Measurements from ENCODE around the gene CDK18. TPM values are rescaled to one million over a fixed set of nuclear protein-coding genes. Genes with fewer than 3 reads are reported as not detected.

Gene CDK18
- total and polyA plus RNA-seq, 2 of the 8 experiments (the other 6 are each of a cell fraction or from before 2014, with no cell fraction given): 31.2 to 44.0 TPM

DNA sequence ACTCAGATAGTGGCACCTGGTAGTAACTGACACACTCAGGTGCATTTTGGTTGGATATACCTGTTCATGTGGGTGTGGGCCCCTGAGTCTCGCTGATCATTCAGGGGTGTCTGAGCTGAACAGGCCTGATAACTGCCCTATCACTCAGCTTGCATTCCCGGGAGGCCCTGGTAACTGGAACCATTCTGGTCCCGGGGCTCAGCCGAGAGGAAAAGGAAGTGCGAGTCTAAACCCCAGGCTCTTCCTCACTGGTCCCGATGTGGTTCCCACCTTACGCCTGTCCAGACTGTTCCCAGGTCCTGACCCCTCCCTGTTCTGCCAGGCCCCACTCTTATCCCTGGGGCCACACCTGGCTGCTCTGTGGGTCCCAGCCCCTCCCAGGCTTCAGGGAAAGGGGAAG lies 11.7 kb upstream of the CDK18 start:
- WGBS, 2 experiments (ENCODE audit: extremely low coverage in 1 of 2, insufficient coverage in 1 of 2, insufficient read length in 1 of 2, insufficient replicate concordance in 2 of 2, low coverage in 1 of 2, low lambda C conversion rate in 2 of 2, missing lambda C conversion rate in 1 of 2): 84% methylated on average over 7 of the region's 7 CpGs; no CpG with 5 or more reads in 1 of the 2 experiments
- Histone ChIP-seq H4K8ac (ENCODE audit: extremely low read depth, insufficient read depth, low read length) (no peak overlapping the region), H3K79me1 (ENCODE audit: low read depth, low read length) (no peaks in the 10 kb centered on the region), H3K27ac (ENCODE audit: low read depth, low read length) (no peak overlapping the region), H3K4ac (replicated peaks; ENCODE audit: insufficient read length, low read depth, low read length) (no peak overlapping the region), H4K91ac (replicated peaks; ENCODE audit: insufficient read length, low read length) (peak overlapping the region; percentile 6), H3K9me3 (ENCODE audit: insufficient read depth in 2 of 2, low read depth in 1 of 2, low read length in 1 of 2) (no peaks in the 10 kb centered on the region), H3K4me3 (ENCODE audit: extremely low read depth in 1 of 4, insufficient read depth in 2 of 4, low read depth in 3 of 4, low read length in 4 of 4) (no peak overlapping the region), H3K23ac (ENCODE audit: insufficient read length) (no peak overlapping the region), H3K14ac (ENCODE audit: insufficient read length) (no peak overlapping the region), H4K20me1 (replicated peaks in 1 of 2; ENCODE audit: control insufficient read depth in 1 of 2, insufficient read depth in 2 of 2, low read length in 2 of 2) (no peaks in the 10 kb centered on the region), H2BK12ac (ENCODE audit: low read depth, low read length) (peak overlapping the region; percentile 30; the same call in 1 of the 2 replicates), H3K56ac (replicated peaks; ENCODE audit: insufficient read length, low read depth, low read length) (no peak overlapping the region), H3K4me2 (ENCODE audit: insufficient read depth in 1 of 2, low read depth in 2 of 2, low read length in 2 of 2) (no peak overlapping the region), H4K5ac (ENCODE audit: insufficient read length, low read depth, low read length) (no peak overlapping the region), H3K36me3 (ENCODE audit: control insufficient read depth in 2 of 4, insufficient read depth in 4 of 4, low read length in 3 of 4) (no peaks in the 10 kb centered on the region), H2BK20ac (ENCODE audit: low read length) (0 out of 2 replicates have a peak overlapping the region, but pooled peaks have one; percentile 72), H3K18ac (ENCODE audit: extremely low read depth, low read length) (no peak overlapping the region), H2BK120ac (replicated peaks; ENCODE audit: low read depth, low read length) (no peak overlapping the region), H2AK5ac (ENCODE audit: low read depth, low read length) (no peak overlapping the region), H3K23me2 (ENCODE audit: low read depth, low read length) (no peaks in the 10 kb centered on the region), H3K9ac (replicated peaks in 1 of 4; ENCODE audit: extremely low read depth in 1 of 4, low read depth in 3 of 4, low read length in 3 of 4) (no peak overlapping the region), H3K27me3 (replicated peaks in 1 of 4; ENCODE audit: control insufficient read depth in 3 of 4, extremely low read depth in 1 of 4, insufficient read depth in 3 of 4, low read length in 3 of 4) (no peaks in the 10 kb centered on the region), H3K79me2 (ENCODE audit: control insufficient read depth in 1 of 2, insufficient read depth in 2 of 2, low read length in 2 of 2) (no peaks in the 10 kb centered on the region), H2AFZ (ENCODE audit: low read length) (no peak overlapping the region), H2BK15ac (ENCODE audit: low read length) (peak overlapping the region; percentile 12; the same call in 1 of the 2 replicates), H3K4me1 (replicated peaks in 1 of 4; ENCODE audit: control insufficient read depth in 3 of 4, insufficient read depth in 4 of 4, low read length in 3 of 4) (peaks cover 10 to 23% (median 16%) of the 10 kb centered on the region in 4 experiments), H2BK5ac (ENCODE audit: low read depth, low read length) (no peak overlapping the region)
- CTCF ChIA-PET (ENCODE audit: partially characterized antibody): interaction anchor here (0.6 to 47.3 kb wide), 14 partner anchors 7 to 686 kb away, joined by 3 to 1626 read pairs (median 4); partner anchors contain the start of genes BLACAT1, CDK18 and LEMD1
- no peak for TF ChIP-seq BCL11A (IDR thresholded peaks at IDR 0.05; ENCODE audit: low read depth in 2 of 2, low read length in 2 of 2)
- TF ChIP-seq, protein P1, sequence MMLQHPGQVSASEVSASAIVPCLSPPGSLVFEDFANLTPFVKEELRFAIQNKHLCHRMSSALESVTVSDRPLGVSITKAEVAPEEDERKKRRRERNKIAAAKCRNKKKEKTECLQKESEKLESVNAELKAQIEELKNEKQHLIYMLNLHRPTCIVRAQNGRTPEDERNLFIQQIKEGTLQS (IDR thresholded peaks at IDR 0.05; ENCODE audit: insufficient read depth, low read depth, low read length): no peak
- TF ChIP-seq, protein P2, sequence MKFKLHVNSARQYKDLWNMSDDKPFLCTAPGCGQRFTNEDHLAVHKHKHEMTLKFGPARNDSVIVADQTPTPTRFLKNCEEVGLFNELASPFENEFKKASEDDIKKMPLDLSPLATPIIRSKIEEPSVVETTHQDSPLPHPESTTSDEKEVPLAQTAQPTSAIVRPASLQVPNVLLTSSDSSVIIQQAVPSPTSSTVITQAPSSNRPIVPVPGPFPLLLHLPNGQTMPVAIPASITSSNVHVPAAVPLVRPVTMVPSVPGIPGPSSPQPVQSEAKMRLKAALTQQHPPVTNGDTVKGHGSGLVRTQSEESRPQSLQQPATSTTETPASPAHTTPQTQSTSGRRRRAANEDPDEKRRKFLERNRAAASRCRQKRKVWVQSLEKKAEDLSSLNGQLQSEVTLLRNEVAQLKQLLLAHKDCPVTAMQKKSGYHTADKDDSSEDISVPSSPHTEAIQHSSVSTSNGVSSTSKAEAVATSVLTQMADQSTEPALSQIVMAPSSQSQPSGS (IDR thresholded peaks at IDR 0.05; ENCODE audit: low read length): no peak
- no peak for TF ChIP-seq KDM1A (IDR thresholded peaks at IDR 0.05; ENCODE audit: borderline replicate concordance, low read length)
- no peak for TF ChIP-seq KDM4A (IDR thresholded peaks at IDR 0.05; ENCODE audit: low read depth, low read length, severe bottlenecking)
- no peak for DNase-seq (ENCODE audit: low read depth in 1 of 2, low spot score in 2 of 2)
- no peak for FAIRE-seq
- POLR2A ChIA-PET (ENCODE audit: partially characterized antibody): interaction anchor here (0.7 to 6.1 kb wide), 8 partner anchors 9 to 31 kb away, joined by 3 to 22 read pairs (median 6); partner anchors contain the start of gene CDK18
